ENCODE data around the gene THOP1. TPM values are rescaled to one million over a fixed set of nuclear protein-coding genes. Genes with fewer than 3 reads are reported as not detected.

THOP1 gene
- total RNA-seq, 1 experiment from 2014 or later: 221 TPM

DNA sequence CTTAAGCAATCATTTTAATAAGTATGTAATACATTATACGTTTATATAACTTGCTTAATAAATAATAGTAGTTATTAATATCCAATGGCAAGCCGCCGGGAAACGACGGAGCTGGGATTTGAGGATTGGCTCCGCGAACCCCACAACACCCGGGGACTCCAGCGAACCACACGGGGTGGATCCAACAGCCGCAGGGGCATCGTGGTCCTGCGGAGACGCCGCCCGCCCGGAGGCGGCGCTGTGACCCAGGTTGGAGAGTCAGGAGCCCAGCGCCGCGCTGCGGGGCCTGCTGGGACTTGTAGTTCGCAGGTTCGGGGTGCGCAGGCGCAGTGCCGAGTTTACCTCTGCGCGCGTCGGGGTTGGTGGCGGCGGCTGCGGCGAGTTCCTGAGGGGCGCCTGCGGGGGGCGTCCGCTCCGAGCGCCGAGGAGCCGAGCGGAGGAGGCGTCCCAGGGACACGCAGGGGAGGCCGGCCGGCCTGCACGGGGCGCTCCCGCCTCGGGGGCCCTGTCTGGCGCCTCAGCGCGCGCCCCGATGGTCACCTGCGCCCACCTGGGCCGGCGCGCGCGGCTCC, 34.3 kb downstream of the THOP1 start, which contains the start of gene ZNF554:
Gene ZNF554 (plus strand): TSS at position 329 of the 572 bp plus-strand sequence. CDS start 204 bp downstream, at position 533.
- DNase-seq: peak; percentile 92
- no peaks in the 10 kb centered on the region for H3F3A ChIP-seq (ENCODE audit: low read length, unreplicated experiment)
- H3K27me3 ChIP-seq (ENCODE audit: low read length): no peaks in the 10 kb centered on the region
- no TSS peak for BruUV-seq (replicated peaks)
- ATAC-seq: peak; percentile 96
- H3K9me2 ChIP-seq (replicated peaks; ENCODE audit: low read length): no peaks in the 10 kb centered on the region
- peak within 1 kb of the TSS; percentile 77 for H3K4me3 ChIP-seq (ENCODE audit: low read length)
- H3K27ac ChIP-seq (ENCODE audit: low read length): no peak within 1 kb of the TSS
- intact Hi-C loops (cut with micrococcal nuclease): no loop called here
- no peaks in the 10 kb centered on the region for H3K36me3 ChIP-seq (ENCODE audit: low read depth, low read length)
- ChIA-PET POLR2A (ENCODE audit: unreplicated experiment) (interaction anchor here (0.6 kb wide), 1 partner anchor 645 kb away, joined by 4 read pairs; no protein-coding TSS in a partner anchor), CTCF (interaction anchor here (0.6 kb wide), 1 partner anchor 1073 kb away, joined by 5 read pairs; no protein-coding TSS in a partner anchor)
- H3K79me2 ChIP-seq (ENCODE audit: low read length): no peaks in the 10 kb centered on the region
- peak within 1 kb of the TSS; percentile 93 for H3K4me2 ChIP-seq (ENCODE audit: low read length)
- peak within 1 kb of the TSS; percentile 58 for H3K9ac ChIP-seq (ENCODE audit: low read length)
- H2AFZ ChIP-seq (ENCODE audit: low read length): peak within 1 kb of the TSS; percentile 69
- H3K9me3 ChIP-seq (ENCODE audit: low read length): no peaks in the 10 kb centered on the region
- H3K4me1 ChIP-seq (ENCODE audit: insufficient read depth, low read length): no peaks in the 10 kb centered on the region
- TF ChIP-seq EZH2 (IDR thresholded peaks at IDR 0.05; ENCODE audit: low read length, unreplicated experiment): no peak
- TF ChIP-seq EZH2phosphoT487 (IDR thresholded peaks at IDR 0.05; ENCODE audit: borderline replicate concordance, low read length): no peak
- TF ChIP-seq, protein P1, sequence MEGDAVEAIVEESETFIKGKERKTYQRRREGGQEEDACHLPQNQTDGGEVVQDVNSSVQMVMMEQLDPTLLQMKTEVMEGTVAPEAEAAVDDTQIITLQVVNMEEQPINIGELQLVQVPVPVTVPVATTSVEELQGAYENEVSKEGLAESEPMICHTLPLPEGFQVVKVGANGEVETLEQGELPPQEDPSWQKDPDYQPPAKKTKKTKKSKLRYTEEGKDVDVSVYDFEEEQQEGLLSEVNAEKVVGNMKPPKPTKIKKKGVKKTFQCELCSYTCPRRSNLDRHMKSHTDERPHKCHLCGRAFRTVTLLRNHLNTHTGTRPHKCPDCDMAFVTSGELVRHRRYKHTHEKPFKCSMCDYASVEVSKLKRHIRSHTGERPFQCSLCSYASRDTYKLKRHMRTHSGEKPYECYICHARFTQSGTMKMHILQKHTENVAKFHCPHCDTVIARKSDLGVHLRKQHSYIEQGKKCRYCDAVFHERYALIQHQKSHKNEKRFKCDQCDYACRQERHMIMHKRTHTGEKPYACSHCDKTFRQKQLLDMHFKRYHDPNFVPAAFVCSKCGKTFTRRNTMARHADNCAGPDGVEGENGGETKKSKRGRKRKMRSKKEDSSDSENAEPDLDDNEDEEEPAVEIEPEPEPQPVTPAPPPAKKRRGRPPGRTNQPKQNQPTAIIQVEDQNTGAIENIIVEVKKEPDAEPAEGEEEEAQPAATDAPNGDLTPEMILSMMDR (conservative IDR thresholded peaks at IDR 0.05; ENCODE audit: low read depth, low read length): peak; percentile 74
- H4K20me1 ChIP-seq (ENCODE audit: low read length): no peaks in the 10 kb centered on the region

DNA sequence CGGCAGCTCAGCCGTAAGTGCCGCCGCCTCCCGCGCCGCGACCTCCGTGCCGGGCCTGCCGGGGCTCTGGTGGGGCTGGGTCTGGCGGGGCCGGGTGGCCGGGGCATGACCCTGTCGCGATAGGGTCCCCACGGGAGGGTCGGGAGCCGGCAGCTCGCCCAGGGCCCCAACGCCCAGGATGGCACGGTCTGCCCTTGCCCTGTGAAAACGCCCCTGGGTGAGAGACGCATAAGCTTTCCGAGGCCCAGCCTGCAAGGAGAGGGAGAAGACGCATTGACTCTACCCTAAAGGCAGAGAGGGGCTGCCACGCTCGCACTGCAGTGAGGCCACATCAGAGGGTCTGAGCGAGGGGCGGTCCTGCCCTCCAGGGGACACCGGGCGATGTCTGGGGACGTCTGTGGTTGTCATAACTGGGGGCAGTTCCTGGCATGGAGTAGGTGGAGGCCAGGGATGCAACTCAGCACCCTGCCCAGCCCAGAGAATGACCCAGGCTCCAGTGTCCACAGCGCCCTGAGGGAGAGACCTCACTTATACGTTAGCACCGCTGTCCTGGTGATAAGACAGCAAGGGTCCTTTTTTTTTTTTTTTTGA, 34.9 kb downstream of the THOP1 start:
- Histone ChIP-seq H3K4me1 (ENCODE audit: insufficient read depth, low read length) (no peaks in the 10 kb centered on the region), H2AFZ (ENCODE audit: low read length) (peak overlapping the region; percentile 69), H3K27me3 (ENCODE audit: low read length) (no peaks in the 10 kb centered on the region), H3K9me2 (replicated peaks; ENCODE audit: low read length) (no peaks in the 10 kb centered on the region), H3K4me3 (ENCODE audit: low read length) (peak overlapping the region; percentile 77), H4K20me1 (ENCODE audit: low read length) (no peaks in the 10 kb centered on the region), H3F3A (ENCODE audit: low read length, unreplicated experiment) (no peaks in the 10 kb centered on the region), H3K36me3 (ENCODE audit: low read depth, low read length) (no peaks in the 10 kb centered on the region), H3K4me2 (ENCODE audit: low read length) (peak overlapping the region; percentile 93), H3K9me3 (ENCODE audit: low read length) (no peaks in the 10 kb centered on the region), H3K79me2 (ENCODE audit: low read length) (no peaks in the 10 kb centered on the region), H3K27ac (ENCODE audit: low read length) (no peak overlapping the region), H3K9ac (ENCODE audit: low read length) (peak overlapping the region; percentile 58)
- intact Hi-C loops (cut with micrococcal nuclease): no loop called here
- POLR2A ChIA-PET (ENCODE audit: unreplicated experiment): interaction anchor here (0.6 kb wide), 1 partner anchor 644 kb away, joined by 4 read pairs; no protein-coding TSS in a partner anchor
- CTCF ChIA-PET: no interaction called here
- peak; percentile 8 for ATAC-seq
- no peak for TF ChIP-seq EZH2phosphoT487 (IDR thresholded peaks at IDR 0.05; ENCODE audit: borderline replicate concordance, low read length)
- DNase-seq: no peak
- TSS peak; percentile 31 for BruUV-seq (replicated peaks)

DNA sequence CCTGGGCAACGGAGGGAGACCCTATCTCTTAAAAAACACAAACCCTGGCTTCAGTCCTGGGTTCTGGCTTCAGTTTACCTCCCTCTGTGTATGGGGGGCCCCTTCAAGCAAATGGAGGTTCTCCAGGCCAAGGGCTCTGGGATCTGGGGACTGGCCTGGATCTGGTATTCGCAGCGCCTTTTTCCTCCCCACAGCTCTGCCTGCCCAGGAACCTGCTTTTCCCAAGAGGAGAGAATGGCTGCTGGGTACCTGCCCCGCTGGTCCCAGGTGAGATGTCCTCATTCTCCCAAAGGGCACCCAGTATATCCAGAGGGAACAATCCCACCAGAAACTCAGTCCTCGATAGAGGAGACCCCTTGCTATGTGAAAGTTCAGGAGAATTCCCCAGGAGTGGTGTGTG, 37.5 kb downstream of the THOP1 start:
- CTCF ChIA-PET: no interaction called here
- DNase-seq (no peak), ATAC-seq (no peak)
- intact Hi-C loops (cut with micrococcal nuclease): no loop called here
- Histone ChIP-seq H2AFZ (ENCODE audit: low read length) (no peak overlapping the region), H3K4me2 (ENCODE audit: low read length) (no peak overlapping the region), H3F3A (ENCODE audit: low read length, unreplicated experiment) (no peaks in the 10 kb centered on the region), H3K27ac (ENCODE audit: low read length) (no peak overlapping the region), H3K9me3 (ENCODE audit: low read length) (no peaks in the 10 kb centered on the region), H3K4me1 (ENCODE audit: insufficient read depth, low read length) (no peaks in the 10 kb centered on the region), H3K9ac (ENCODE audit: low read length) (no peak overlapping the region), H3K4me3 (ENCODE audit: low read length) (no peak overlapping the region), H3K9me2 (replicated peaks; ENCODE audit: low read length) (no peaks in the 10 kb centered on the region), H4K20me1 (ENCODE audit: low read length) (no peaks in the 10 kb centered on the region), H3K79me2 (ENCODE audit: low read length) (no peaks in the 10 kb centered on the region), H3K36me3 (ENCODE audit: low read depth, low read length) (no peaks in the 10 kb centered on the region), H3K27me3 (ENCODE audit: low read length) (no peaks in the 10 kb centered on the region)
- no TSS peak for BruUV-seq (replicated peaks)
- no peak for TF ChIP-seq EZH2phosphoT487 (IDR thresholded peaks at IDR 0.05; ENCODE audit: borderline replicate concordance, low read length)
- TF ChIP-seq, protein P1 (conservative IDR thresholded peaks at IDR 0.05; ENCODE audit: low read depth, low read length): no peak
- no peak for TF ChIP-seq EZH2 (IDR thresholded peaks at IDR 0.05; ENCODE audit: low read length, unreplicated experiment)
- POLR2A ChIA-PET (ENCODE audit: unreplicated experiment): no interaction called here
